Frontal cortex (tissue), 4 donors: ENCODE measurements around the gene TXNRD2. TPM values are rescaled to one million over a fixed set of nuclear protein-coding genes. Genes with fewer than 3 reads are reported as not detected.
A peak's percentile ranks its signal among the peaks of the same experiment; 100 is the strongest.
"Not testable (repeated sequence)": the region's sequence is repeated elsewhere in the genome, so short reads cannot be mapped to it uniquely, and the experiment has no call there.

Experiments used
- DNase-seq, 2 donors: peaks; one replicate each; pipeline ENCODE4 v3.0.0; 2012; ENCODE audit warnings: low spot score in 2 of 2
- FAIRE-seq: peaks from 2 replicates; lab custom pipeline; 2012; peaks lifted over from hg19 to GRCh38; lab: Jason Lieb, UNC
- total RNA-seq: library from RNA; depleted of rRNA; stranded (reverse); fragments of >200 nt; gene quantifications from one replicate; pipeline ENCODE4 v1.2.3, GENCODE V29; 2014
- donor health status: control.
- donor health status: control.
- donor health status: control.

TXNRD2 gene
- total RNA-seq, 1 donor from 2014 or later: 15.5 TPM

DNA sequence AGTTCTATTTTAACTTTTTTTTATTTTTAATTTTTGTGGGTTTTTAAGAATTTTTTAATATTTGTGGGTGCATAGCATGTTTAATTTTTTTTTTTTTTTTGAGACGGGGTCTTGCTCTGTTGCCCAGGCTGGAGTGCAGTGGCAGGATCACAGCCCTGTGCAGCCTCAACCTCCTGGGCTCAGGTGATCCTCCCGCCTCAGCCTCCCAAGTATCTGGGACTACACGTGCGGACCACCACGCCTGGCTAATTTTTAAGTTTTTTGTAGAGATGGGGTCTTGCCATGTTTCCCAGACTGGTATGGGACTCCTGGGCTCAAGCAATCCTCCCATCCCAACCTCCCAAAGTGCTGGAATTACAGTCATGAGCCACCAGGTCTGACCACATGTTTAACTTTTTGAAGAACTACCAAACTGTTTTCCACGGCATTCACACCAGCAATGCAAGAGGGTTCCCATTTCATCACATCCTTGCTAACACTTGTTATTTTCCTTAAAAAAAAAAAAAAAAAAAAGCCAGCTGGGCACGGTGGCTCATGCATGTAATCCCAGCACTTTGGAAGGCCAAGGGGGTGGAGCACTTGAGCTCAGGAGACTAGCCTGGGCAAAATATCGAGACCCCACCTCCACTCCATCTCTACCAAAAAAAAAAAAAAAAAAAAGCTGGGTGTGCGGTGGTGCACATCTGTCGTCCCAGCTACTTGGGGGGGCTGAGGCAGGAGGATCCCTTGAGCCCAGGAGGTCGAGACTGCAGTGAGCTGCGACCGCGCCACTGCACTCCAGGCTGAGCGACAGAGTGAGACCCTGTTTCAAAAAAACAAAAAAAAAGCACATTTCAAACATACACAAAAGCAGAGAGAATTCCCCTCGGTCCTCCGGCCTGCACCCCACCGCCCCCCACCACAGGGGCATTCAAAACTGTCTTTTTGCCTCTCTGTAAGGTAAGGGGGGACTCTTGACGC is 16.7 kb upstream of the TXNRD2 start:
- no peak for DNase-seq
- FAIRE-seq: no peak

DNA sequence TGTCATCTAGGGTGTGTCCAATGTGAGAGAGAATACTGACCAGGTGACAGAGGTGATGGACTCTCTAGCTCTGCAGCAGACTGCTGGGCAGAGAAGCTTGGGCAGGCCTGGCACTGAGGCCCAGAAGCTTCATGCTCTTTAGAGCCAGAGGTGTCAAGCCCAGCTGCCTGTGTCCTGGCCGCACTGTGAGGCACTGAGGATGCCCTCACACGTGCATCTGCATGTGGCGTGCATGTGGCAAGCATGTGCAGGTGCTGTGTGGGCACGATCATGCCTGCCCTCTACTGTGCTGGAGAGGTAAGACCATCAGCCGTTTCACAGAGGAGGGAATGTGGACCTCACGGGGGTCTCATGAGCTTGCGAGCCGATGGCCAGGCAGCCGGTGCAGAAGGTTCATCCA is 15.8 kb upstream of the TXNRD2 start:
- FAIRE-seq (no peak), DNase-seq (no peak)

DNA sequence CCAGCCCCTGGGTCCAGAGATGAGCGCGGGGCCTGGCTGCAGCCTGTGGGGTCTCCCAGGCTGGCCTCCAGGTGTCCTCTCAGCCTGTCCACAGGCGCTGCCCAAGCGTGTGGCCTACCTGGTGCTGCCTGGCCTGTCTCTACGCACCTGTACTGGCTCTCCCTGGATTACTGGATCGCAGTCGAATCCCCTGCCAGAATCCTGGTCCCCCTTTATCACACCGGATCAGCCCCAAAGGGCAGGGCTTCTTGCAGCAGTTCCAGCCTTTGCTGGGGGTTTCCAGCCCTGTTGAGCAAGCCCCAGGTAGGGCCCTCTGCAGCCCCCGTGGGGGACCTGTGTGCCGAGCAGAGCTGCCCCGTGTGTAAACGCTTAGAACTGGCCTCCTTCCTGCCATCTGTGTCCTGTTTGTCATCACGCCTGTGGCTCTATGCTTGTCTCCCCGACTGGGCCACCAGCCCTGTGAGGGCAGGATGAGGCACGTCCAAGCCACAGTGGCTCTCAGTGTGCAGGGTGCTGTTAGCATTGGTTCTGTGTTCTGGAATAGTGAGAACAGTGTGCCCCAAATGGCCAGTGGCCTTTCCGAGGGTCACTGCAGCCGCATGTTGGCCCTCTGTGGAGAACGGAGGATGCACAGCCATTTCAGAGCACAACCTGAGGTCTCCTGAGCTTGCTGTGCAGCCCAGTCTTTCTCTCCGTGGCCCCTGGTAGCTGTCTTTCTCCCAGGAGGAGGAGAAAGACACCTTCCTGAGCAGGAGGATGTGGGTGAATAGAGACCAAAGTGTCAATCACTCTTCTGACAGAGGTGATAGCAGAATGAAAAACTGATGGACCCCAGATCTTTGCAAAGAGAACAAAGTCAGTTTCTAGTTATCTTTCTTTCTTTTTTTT is 13.9 kb upstream of the TXNRD2 start:
- no peak for FAIRE-seq

DNA sequence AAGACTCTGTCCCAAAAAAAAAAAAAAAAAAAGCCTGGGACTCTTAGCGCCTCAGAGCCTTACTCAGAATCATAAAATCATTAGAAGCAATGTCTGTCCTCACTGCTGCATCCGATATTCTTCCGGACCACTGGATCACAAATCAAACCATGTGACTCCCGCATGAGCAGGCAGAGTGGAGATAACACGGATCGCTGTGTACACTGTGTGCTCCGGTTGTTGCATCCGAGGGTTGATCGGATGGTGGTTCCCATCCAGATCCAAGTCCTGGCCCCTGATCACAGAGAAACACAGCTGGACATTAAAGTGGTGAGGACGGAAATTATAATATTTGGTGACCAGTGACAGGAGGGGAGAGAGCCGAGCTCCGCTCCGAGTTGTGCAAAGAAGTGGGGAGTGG is 9.7 kb upstream of the TXNRD2 start:
- DNase-seq: no peak
- no peak for FAIRE-seq

More for the DNA sequence above, 13.9 kb upstream of the TXNRD2 start:
- DNase-seq: peak in 1 of 2 donors; percentile 5

DNA sequence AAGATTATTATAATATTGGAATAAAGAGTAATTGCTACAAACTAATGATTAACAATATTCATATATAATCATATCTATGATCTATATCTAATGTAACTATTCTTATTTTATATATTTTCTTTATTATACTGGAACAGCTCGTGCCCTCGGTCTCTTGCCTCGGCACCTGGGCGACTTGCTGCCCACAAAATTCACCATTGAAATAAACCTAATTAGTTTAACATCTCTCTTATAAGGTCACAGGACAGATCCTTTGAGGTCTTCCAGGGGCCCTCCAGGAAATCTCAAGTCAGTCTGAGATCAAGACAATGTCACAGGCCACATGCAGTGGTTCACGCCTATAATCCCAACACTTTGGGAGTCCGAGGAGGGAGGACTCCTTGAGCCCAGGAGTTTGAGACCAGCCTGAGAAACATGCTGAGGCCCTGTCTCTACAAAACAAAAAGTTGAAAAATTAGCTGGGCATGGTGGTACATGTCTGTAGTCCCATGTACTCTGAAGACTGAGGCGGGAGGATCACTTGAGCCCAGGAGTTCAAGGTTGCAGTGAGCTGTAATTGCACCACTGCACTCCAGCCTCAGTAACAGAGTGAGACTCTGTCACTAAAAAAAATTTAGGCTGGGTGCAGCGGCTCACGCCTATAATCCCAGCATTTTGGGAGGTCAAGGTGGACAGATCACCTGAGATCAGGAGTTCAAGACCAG is 6.6 kb upstream of the TXNRD2 start:
- FAIRE-seq: no peak
- DNase-seq: no peak

DNA sequence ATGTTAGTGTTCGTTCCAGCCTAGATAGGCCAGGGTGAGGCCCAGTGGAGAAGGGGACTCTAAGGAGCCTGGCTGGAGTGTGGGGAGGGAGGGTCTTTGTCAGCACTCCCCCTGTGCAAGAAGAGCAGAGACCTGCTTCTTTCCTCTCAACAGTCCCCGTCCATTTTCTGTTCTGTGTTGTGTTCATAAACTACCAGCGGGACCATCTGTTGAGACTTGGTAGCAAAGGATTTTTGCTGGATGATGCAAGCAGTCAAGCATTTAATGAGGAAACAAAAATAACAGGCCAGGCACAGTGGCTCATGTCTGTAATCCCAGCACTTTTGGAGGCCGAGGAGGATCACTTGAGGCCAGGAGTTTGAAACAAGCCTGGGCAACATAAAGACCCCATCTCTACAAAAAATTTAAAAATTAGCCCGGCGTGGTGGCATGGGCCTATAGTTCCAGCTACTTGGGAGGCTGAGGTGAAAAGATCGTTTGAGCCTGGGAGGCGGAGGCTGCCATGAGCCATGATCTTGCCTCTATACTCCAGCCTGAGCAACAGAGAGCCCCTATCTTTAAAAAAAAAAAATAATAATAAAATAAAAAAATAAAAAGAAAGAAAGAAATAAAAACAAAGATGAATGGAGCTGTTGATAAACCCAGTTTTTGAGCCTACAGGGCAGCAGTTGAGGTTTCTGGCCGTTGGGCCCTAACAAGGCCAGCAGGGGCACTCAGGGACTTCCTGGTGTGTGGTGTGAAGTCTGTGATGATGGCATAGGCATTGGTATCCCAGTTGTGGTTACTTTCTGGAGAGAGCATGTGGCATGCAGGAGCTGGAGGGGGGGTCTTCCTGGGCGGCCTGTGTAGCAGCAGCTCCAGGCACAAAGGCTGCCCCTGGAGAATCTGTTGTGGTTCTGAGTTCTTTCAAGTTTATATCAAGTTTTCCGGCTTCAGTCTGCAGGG is 1.7 kb upstream of the TXNRD2 start:
- no peak for FAIRE-seq
- peak in 1 of 2 donors; percentile 18 for DNase-seq

DNA sequence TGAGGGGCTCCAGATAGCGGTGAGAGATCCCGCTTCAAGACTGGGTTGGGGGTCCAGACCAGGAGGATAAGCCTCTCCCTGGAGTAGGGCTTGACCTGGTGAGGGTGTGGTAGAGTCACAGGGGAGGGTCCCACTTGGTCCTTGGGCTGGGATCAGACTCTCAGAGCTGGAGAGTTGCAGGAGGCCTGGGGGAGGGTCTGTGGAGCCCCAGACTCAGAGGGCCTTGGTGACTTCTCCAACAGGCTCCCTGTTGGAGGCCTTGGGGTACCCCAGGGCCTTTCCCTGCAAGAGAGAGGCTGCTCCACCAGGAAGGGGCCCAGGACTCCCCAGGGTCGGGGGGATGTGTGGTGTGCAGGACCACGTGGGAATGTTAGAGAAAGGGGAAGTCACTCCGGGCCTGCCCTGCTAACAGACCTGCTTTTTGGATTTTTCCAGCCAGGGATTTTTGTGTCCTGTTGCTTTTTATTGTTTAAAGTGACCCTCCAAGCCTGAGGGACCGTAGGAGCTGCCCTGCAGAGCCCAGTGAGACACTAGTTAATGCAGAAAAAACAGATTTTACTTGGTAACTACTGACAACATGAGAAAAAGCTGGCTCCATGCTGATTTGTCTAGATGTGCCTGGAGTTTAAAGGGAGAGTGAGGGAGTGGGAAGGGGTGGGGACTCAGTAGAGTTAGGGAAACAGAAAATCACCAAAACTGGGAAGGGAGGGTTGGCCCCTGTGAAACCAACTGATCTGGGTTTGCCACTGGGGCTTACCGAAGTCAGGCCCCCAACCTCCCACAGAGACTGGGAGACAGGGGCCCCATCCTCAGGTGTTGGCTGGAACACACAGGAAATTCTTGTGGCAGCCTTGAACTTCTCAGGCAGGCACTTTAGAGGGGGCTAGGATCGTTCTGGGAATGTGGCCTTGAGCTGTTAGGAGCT is 801 bp upstream of the TXNRD2 start:
- DNase-seq (peak in 1 of 2 donors; percentile 71), FAIRE-seq (no peak)

DNA sequence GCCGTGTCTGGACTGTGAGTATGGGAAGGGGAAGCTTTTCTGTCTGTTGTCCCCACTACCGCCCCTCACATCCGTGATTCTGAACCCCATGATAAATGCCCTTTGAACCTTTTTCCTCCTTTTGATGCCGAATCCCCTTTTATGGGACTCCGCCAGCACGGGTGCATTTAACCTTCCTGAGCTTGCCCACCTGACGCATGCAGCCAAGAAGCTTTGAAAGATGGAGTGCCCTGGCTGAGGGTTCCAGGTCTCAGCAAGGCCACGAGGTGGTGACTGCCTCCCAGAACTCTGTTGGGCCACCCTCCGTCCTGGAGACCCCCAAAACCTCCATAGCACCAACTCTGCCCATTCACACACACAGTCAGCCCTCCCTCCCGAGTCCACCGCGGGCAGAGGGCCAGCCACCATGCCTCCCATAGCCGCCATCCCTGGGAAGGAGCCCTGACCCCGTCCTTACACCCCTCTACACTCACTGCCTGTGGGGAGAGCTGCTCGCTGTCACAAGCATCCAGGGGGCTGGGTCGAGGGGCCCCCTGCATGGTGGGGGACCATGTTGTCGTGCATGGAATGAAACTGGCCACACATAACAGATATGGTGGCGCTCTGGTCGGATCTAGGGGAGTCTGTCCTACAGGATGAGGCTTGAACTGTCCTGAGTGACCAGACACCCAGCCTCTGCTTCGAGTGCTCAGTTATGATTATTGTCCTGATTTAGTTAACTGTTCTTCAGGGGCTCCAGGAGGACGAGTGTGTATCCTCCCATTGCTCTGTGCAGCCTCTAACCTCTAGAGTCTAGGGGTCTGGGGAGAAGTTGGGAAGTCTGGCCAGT is 868 bp downstream of the TXNRD2 start:
- DNase-seq: no peak
- FAIRE-seq: no peak

DNA sequence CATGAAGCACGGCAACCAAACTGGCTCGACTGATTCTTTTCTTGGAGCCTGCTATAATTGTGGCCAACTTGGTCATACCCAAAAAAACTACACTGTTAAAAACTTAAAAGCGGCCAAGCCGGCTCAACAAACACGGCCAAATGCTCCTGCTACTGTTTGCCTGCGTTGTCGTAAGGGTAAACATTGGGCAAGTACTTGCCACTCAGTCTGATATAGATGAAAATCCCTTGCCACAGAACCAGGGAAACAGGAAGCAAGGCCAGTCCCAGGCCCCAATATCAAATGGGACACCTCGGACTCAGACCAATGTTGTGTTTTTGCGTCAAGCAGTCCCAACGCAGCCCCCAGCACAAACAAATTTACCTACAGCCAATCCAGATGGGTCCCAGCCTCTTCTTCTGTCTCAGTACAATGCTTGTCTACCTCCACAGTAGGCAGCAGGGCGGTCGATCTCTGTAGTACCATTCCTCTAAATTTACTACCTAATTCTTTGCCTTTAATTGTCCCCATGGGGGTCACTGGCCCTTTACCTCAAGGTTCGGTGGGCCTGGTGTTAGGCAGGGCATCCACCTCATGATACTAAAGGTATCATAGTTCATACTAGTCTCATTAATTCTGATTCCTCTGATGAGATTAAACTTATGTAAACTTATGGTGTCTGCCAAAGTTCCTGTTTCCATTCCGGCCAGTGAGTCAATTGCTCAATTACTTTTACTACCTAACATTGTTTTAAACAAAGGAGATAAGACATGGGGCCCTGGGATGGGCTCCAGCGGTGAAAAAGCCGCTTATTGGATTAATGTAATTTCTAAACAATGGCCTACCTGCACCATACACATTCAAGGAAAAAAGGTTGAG is 3.8 kb downstream of the TXNRD2 start:
- DNase-seq: no peak
- no peak for FAIRE-seq

DNA sequence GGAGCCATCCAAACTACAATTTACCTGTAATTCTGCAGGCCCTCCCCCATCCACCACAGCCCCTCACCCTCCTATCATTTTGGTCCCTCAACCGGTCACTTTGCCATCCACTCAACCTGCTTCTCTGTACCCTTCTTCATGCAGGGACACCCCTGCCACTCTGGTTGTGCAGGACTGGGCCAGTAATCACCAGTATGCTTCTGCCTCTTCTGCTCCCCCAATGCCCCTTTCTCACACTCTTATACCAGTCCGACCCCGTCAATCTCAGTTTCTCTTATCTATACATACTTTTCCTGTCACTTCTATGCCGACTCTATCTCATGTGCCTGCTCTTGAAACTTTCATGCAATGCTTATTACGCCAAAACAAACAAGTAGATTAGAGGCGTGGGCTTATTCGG is 5.1 kb downstream of the TXNRD2 start:
- FAIRE-seq (no peak), DNase-seq (no peak)

DNA sequence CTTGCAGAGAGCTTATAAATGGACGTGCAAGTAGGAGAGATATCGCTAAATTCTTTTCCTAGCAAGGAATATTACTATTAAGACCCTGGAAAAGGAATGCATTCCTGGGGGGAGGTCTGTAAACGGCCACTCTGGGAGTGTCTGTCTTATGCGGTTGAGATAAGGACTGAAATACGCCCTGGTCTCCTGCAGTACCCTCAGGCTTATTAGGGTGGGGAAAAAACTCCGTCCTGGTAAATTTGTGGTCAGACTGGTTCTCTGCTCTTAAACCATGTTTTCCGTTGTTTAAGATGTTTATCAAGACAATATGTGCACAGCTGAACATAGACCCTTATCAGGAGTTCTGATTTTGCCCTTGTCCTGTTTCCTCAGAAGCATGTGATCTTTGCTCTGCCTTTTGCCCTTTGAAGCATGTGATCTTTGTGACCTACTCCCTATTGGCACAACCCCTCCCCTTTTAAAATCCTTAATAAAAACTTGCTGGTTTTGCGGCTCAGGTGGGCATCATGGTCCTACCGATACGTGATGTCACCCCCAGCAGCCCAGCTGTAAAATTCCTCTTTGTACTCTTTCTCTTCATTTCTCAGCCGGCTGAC is 6.4 kb downstream of the TXNRD2 start:
- DNase-seq, FAIRE-seq: not testable (repeated sequence)

DNA sequence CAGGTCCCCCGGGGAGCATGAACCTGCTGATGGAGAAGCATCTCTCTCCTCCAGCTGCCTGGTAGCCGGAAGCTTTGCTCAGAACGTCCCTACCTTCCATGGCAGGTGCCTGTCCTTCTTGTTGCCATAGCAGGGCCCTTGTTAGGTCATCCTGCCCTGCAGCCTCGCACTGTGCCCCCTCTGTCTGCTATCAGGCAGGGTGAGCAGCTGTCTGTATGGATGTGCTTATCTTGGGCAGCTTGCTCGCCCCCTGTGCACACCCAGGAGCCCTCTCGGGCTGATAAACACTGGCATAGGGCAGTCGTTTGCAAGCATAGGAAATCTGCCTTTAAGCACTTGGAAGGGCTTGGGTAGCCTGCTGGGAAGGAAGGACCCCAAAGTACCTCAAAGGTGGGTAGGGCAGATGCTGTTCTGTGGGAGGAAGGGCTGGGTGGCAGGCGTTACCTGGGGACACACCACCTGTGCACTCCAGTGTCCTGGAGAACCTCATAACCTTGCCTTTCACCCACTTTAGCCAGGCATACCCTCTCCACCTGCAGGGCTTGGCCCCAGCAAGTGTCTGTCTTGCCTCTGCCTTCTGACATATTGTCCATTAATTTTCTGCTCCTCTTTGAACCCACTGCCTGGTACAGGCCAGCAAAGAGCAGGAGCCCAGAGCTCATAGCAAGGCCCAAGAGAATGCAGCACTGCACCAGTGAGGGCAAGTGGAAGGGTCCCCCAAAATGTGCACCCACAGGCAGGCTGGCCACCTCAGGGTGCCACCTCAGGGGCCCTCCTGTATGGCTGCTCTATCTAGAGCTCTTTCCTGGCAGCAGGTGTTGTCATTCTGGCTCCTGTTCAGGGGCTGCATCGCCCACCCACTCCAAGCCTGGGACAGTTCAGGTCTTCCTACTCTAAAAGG is 8.0 kb downstream of the TXNRD2 start:
- DNase-seq: no peak
- no peak for FAIRE-seq

DNA sequence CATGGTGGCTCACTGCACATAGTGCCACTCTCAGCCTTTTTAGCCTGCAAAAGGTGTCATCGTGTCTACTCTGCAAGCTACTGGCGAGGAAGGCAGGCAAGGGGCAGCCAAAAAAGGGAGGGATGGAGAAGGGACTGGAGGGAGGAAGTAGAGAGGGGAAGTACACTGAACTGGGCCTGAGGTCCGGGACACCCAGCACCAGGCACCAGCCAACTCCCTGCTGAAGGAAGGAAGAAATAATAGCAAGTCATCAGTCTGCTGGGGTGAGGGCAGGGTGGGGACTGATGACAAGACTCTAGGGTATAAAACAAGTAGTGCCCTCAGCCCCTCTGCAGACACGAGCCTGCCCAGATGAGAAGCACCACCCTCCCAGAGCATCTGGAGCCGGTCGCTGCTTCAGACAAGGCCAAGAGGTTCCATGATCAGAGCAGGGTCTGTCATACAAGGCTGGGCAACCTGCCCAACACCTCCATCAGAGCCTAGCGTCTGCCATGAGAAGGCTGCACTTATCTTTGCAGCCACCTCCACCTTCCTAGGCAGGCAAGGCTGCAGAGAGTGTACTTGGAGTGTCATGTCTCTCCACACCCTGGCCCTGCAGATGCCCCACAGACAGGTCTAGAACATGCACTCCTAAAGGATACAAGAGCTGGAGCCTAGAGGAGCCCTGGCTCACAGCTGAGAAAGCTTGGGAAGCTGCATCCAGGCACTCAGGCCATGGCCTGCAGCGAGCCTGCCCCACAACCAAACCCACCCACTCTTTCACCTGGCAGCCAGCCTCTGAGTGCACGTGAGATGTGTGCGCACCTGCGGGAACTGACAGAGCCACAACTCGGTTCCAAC is 9.0 kb downstream of the TXNRD2 start:
- DNase-seq (no peak), FAIRE-seq (no peak)

DNA sequence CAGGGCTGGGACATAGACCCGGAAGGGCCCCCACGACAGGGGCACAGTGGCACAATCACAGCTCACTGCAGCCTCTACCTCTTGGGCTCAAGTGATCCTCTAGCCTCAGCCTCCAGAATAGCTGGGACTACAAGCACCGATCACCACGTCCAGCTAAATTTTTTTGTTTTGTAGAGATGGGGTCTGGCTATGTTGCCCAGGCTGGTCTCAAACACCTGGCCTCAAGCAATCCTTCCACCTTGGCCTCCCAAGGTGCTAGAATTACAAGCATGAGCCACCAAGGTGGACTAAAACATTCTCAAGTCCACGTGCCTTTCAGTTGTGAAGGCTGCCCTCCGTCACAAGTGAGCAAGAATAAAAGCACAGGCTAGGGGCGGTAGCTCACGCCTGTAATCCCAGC is 10.1 kb downstream of the TXNRD2 start:
- FAIRE-seq: no peak

More for the DNA sequence above, 10.1 kb downstream of the TXNRD2 start:
- no peak for DNase-seq
